Panc1 (cell line): ENCODE results near the gene EMX2. TPM values are rescaled to one million over a fixed set of nuclear protein-coding genes. Genes with fewer than 3 reads are reported as not detected.

ENCODE experiments used
- ATAC-seq: fragments of 200-7000 bp; cut with Tn5 transposase; 2 replicates; pipeline ENCODE4 v1.9.1; 2020; ENCODE audit warnings: mild to moderate bottlenecking, moderate library complexity
- BruUV-seq: library from RNA; stranded (reverse); fragments of 400-500 nt; replicated peaks from 2 replicates; lab custom pipeline; 2021; lab: Mats Ljungman, UMichigan
- CTCF ChIA-PET: fragments of 300-600 bp; sonication (Branson Sonifier 250); formaldehyde crosslinking; loops from one replicate; lab custom pipeline; 2022; ENCODE audit warnings: antibody characterized with exemption; lab: Charles Lee
- POLR2A ChIA-PET: fragments of 300-600 bp; sonication (Branson Sonifier 250); formaldehyde crosslinking; loops from one replicate; lab custom pipeline; 2022; ENCODE audit warnings: antibody characterized with exemption; lab: Charles Lee
- DNase-seq: peaks from one replicate; pipeline ENCODE4 v3.0.0-alpha.2; 2010; ENCODE audit warnings: low read depth, low spot score
- H3K27ac ChIP-seq: 2 replicates; pipeline ENCODE4 v1.5.1; 2011; ENCODE audit warnings: mild to moderate bottlenecking, low read length, inconsistent platforms
- H3K27me3 ChIP-seq: fragments of 200-500 bp; sonication (Bioruptor generic); 2 replicates; pipeline ENCODE4 v1.6.0; 2014; ENCODE audit warnings: low read length, inconsistent platforms; ENCODE audit not compliant: control insufficient read depth, insufficient read depth
- H3K36me3 ChIP-seq: fragments of 200-500 bp; sonication (Bioruptor generic); 2 replicates; pipeline ENCODE4 v1.5.1; 2014; ENCODE audit warnings: inconsistent platforms, mild to moderate bottlenecking, low read length, moderate library complexity; ENCODE audit not compliant: control insufficient read depth, insufficient read depth
- H3K4me1 ChIP-seq: 2 replicates; pipeline ENCODE4 v1.5.1; 2011; ENCODE audit warnings: inconsistent platforms, mild to moderate bottlenecking, low read length, moderate library complexity; ENCODE audit not compliant: control insufficient read depth, insufficient read depth
- H3K4me3 ChIP-seq, 2 experiments: 2 replicates each; pipeline ENCODE4 v1.5.1; 2011 to 2012; ENCODE audit warnings: low read depth in 2 of 2, low read length in 2 of 2, mild to moderate bottlenecking in 2 of 2, inconsistent platforms in 1 of 2, moderate library complexity in 1 of 2
- H3K9me3 ChIP-seq: fragments of 200-500 bp; sonication (Bioruptor generic); 2 replicates; pipeline ENCODE4 v1.5.1; 2014; ENCODE audit warnings: low read depth, mild to moderate bottlenecking, inconsistent platforms, low read length, moderate library complexity; ENCODE audit not compliant: control insufficient read depth, insufficient read depth
- CTCF ChIP-seq: fragments of 450-650 bp; IDR thresholded peaks from 2 replicates; pipeline ENCODE4 v1.5.1; 2017; ENCODE audit warnings: mild to moderate bottlenecking
- POLR2AphosphoS5 ChIP-seq: IDR thresholded peaks from 2 replicates; pipeline ENCODE4 v1.6.1; 2012; ENCODE audit warnings: mild to moderate bottlenecking, low read depth, low read length, moderate library complexity
- REST ChIP-seq, 2 experiments: IDR thresholded peaks; 2 replicates each; pipeline ENCODE4 v1.6.1; 2011 to 2012; ENCODE audit warnings: low read depth in 2 of 2, control low read depth in 1 of 2, low read length in 1 of 2, mild to moderate bottlenecking in 1 of 2, moderate library complexity in 1 of 2; ENCODE audit not compliant: insufficient read depth in 1 of 2
- SIN3A ChIP-seq: IDR thresholded peaks from 2 replicates; pipeline ENCODE4 v1.6.1; 2012; ENCODE audit warnings: low read depth, mild to moderate bottlenecking, low read length, moderate library complexity, borderline replicate concordance; ENCODE audit not compliant: insufficient read depth
- TCF7L2 ChIP-seq: IDR thresholded peaks from 2 replicates; pipeline ENCODE4 v1.6.1; 2011; ENCODE audit warnings: mild to moderate bottlenecking, low read depth, low read length, inconsistent platforms
- in situ Hi-C: cut with HindIII; loops from 2 replicates; pipeline ENCODE4 v1.10.0; 2016; ENCODE audit warnings: low sequenced_read_pairs, low pct_unique_long_range_greater_than_20kb
- intact Hi-C: fragments of 100-400 bp; cut with micrococcal nuclease; formaldehyde crosslinking; loops from one replicate; pipeline ENCODE4 v1.10.0; 2022; ENCODE audit not compliant: unreplicated experiment
- total RNA-seq: library from RNA; stranded (reverse); gene quantifications from one replicate; pipeline ENCODE4 v1.2.1, GENCODE V29; 2021; ENCODE audit not compliant: unreplicated experiment

The EMX2 gene
- total RNA-seq, 1 experiment from 2014 or later, result not detected

GRCh38 chr10:117546020-117546580, 3.6 kb downstream of the EMX2 start:
- no peaks in the 10 kb centered on the region for H3K9me3 ChIP-seq
- H3K36me3 ChIP-seq, result no peaks in the 10 kb centered on the region
- no peak for DNase-seq
- no peak overlapping the region for H3K4me3 ChIP-seq
- in situ Hi-C loops, result no loop called here
- no TSS peak for BruUV-seq
- TF ChIP-seq REST (IDR thresholded peaks at IDR 0.05; ENCODE audit: insufficient read depth in 1 of 2, low read depth in 2 of 2, low read length in 1 of 2), result no peak
- no peak for TF ChIP-seq POLR2AphosphoS5
- TF ChIP-seq TCF7L2, result no peak
- no peak for TF ChIP-seq SIN3A
- no peak for TF ChIP-seq CTCF
- no peak overlapping the region for H3K27ac ChIP-seq
- intact Hi-C loops, result no loop called here
- H3K27me3 ChIP-seq, result peaks cover 59% of the 10 kb centered on the region
- ChIA-PET POLR2A (no interaction called here), CTCF (interaction anchor here (0.7 kb wide), 1 partner anchor 48 kb away, joined by 6 read pairs; no protein-coding TSS in a partner anchor)
- H3K4me1 ChIP-seq, result peaks cover 9% of the 10 kb centered on the region; the same call in 1 of the 2 replicates
- ATAC-seq, result no peak

- DNase-seq (no peak), ATAC-seq (no peak)
- peaks cover 9% of the 10 kb centered on the region; the same call in 1 of the 2 replicates for H3K4me1 ChIP-seq
- H3K9me3 ChIP-seq, result no peaks in the 10 kb centered on the region
- in situ Hi-C loops, result no loop called here
- H3K27me3 ChIP-seq, result peaks cover 60% of the 10 kb centered on the region
- TF ChIP-seq REST (IDR thresholded peaks at IDR 0.05; ENCODE audit: insufficient read depth in 1 of 2, low read depth in 2 of 2, low read length in 1 of 2), result no peak
- TF ChIP-seq CTCF, result no peak
- no peak for TF ChIP-seq TCF7L2
- no peak for TF ChIP-seq SIN3A
- TF ChIP-seq POLR2AphosphoS5, result no peak
- intact Hi-C loops, result no loop called here
- no peaks in the 10 kb centered on the region for H3K36me3 ChIP-seq
- no TSS peak for BruUV-seq
- no peak overlapping the region for H3K27ac ChIP-seq
- no peak overlapping the region for H3K4me3 ChIP-seq
- CTCF ChIA-PET, result interaction anchor here (0.5 kb wide), 1 partner anchor 106 kb away, joined by 11 read pairs; no protein-coding TSS in a partner anchor
- POLR2A ChIA-PET, result interaction anchor here (0.5 kb wide), 1 partner anchor 49 kb away, joined by 6 read pairs; no protein-coding TSS in a partner anchor
Observed at GRCh38 chr10:117546581-117547015, 4.1 kb downstream of the EMX2 start.
